Tongue (tissue), 2 donors: Measurements from ENCODE around the gene SLC16A9. TPM values are rescaled to one million over a fixed set of nuclear protein-coding genes. Genes with fewer than 3 reads are reported as not detected.

Experiments
- DNase-seq: peaks from one replicate; pipeline ENCODE4 v3.0.0-alpha.2; 2015
- total RNA-seq: library from RNA; depleted of rRNA; stranded (reverse); fragments of >200 nt; gene quantifications from one replicate; pipeline ENCODE4 v1.2.3, GENCODE V29; 2014

SLC16A9 gene
- total RNA-seq, 1 donor from 2014 or later = 9.5 TPM

DNA sequence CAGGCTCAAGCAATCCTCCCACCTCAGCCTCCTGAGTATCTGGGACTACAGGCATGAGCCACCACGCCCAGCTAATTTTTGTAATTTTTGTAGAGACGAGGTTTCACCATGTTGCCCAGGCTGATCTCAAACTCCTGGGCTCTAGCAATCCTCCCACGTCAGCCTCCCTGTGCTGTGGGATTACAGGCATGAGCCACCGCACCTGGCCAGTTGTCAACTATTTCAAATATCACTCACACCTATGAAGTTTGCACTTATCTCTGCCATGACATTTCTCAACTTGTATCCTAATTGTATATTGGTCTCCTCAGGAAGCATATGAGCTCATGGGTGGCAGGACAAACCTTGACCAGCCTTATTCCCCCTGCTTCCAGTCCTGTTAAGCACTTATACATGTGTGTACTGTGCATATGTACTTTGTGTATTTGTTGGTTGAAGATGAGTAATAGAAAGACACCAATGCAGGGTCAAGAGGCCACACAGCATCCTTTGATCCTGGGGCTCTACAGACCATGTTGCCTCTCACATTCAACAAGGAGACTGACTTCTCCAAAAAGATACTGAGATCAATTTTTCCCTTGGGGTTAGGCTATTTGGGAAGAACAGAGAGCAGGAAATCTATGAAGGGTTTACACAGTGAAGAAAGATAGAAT, 82.2 kb downstream of the SLC16A9 start:
- no peak for DNase-seq

DNA sequence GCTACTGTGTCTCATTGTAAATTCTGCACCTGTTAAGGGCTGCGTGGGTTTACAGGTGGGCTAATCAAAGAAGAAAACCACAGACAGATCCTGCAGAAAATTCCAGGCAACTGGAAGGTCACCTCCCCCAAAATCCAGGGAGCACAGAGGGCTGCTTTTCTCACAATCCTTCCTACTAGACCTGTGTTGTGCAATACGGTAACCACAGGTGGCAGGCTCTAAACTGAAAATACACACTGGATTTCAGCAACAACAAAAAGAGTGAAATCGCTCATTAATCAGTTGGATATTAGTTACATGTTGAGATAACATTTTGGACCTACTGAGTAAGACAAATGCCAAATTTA, 83.2 kb downstream of the SLC16A9 start:
- no peak for DNase-seq

DNA sequence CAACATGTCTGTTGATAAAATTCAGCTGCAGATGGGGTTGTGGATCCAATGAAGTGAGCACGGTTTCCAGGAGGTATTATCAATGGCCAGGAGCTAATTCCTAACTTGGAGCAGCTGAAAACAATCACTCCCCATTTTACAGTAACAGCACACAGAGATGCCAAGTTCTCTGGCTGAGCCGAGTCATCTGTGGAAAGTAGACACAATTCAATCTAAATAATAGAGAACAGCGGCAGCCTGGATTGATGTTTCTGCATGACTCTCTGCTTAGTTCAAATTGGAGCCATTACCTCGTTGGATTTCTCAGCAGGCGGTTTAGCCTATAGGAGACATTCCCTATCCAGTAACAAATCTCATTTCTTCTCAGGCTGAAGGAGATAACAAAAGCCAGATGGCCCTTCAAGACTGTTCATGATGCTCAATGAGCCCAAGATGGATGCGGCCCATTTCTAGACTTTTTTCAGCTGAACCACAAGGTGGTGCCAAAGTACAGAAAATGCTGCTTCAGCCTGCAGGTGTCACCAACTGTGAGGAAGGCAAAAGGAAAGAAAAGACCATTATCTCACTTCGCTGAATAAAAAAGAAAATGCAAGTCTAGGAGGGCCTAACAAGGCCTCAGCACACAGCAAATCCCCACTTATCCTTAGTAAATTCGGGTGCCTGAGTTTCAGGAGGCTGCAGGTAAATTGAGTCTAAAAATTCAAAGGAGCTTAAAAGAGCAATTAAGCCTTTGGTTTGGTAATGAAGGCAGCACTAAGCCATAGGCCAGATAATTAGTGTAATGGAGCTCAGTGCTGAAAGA, 83.7 kb downstream of the SLC16A9 start:
- peak; percentile 93 for DNase-seq

DNA sequence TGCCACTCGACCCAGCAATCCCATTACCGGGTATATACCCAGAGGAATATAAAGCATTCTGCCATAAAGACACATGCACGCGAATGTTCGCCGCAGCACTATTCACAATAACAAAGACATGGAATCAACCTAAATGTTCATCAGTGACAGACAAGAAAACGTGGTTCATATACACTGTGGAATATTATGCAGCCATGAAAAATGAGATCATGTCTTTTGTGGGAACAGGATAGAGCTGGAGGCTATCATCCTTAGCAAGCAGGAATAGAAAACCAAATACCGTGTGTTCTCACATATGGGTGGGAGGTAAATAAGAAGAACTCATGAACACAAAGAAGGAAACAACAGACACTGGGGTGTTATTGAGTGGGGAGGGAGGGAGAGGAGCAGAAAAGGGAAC, 84.7 kb downstream of the SLC16A9 start:
- DNase-seq = no peak

DNA sequence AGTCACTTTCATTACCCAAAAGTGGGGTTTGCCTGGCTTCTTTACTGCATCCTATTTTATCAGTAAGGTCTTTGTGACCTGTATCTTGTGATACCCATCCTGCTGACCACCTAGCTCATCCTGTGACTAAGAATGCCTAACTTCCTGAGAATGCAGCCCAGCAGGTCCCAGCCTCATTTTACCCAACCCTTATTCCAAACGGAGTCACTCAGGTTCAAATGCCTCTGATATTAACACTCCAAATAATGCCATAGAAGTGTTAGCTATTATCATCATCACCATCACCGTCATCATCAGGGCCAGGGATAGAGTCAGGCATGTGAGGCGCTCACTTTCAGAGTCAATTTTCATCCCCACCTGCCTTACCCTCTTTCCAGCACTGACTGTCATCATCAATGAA, 85.5 kb downstream of the SLC16A9 start:
- no peak for DNase-seq

DNA sequence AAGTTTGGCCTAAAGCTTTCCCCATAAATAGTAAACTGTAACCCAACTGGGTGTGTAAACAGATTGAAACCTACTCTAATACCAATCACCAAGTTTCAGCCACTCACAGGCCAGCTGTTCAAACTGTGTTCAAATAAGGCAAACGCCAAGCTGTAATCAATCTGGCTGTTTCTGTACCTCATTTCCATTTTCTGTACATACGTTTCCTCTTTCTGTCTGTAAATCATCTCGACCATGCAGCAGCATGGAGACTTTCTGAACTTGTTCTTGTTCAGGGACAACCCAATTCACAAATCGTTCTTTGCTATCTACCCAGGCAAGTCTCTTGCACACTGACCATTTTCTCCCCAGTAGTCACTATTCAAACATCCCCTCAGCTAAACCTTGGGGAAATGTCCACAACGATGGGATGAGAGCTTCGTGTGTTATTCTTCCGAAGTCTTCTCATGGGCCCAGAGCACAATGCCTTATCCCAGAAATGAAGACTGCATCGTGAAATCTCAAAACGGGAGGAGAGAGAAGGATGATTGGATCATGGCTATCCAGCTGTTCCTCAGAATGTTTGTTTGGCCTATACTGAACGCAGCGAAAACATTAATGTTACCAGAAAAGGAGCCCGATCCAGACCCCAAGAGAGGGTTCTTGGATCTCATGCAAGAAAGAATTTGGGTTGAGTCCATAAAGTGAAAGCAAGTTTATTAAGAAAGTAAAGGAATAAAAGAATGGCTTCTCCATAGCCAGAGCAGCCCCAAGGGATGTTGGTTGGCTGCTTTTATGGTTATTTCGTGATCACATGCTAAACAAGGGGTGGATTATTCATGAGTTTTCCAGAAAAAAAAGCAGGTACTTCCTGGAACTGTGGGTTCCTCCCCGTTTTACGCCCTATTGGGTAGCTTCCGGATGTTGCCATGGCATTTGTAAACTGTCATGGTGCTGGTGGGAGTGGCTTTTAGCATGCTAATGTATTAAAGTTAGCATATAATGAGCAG, 86.2 kb downstream of the SLC16A9 start:
- peak; percentile 74 for DNase-seq

DNA sequence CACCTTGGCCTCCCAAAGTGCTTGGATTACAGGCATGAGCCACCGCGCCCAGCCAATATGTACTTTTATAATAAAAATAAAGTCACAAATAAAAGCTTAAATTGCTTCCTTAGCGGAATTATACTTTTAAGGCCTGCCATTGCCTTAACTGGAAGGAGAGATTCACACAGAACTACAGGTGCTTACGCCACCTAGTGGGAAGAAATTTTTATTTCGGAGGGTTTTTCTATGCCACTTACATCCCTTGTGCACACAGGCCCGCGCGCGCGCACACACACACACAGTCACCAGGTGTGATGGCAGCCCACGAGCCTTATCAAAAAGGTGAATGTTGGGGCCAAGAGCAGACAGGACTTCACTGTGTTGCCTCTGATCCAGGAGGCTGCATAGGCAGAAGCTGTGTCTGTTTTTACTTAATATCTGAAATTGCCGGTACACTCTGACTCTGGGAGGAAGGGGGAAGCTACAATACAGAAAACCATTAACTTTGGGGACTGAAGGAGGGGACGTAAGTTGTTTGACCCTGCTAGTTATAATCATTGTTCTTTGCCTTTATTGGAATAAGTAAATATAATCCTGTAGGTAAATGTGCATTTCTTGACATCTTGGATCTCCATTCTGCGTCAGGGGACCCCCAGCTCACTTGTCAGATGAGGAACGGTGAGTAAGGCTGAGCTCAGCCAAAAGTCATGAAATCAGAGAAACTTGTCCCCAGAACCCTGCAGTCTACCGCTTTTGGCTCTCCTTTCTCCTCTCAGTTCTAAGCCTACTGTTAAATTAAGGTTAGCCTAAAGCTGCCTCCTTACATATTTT, 87.1 kb downstream of the SLC16A9 start:
- peak; percentile 78 for DNase-seq

DNA sequence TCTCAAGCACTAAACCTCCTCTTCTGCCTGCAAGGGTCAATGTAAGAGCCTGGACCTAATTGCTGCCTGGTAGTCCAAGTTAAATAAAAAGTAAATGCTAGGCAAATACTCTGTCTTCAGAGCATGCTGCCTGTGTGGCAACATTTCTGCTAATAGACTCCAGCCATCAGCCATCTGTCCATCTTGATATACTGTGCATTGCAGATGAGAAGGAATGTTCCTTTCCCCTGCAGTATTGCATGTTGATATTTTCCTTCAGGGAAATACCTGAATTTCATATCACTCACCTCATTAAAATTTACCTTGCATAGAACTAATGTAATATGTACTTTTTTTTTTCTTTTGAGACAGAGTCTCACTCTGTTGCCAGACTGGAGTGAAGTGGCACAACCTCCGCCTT, 87.9 kb downstream of the SLC16A9 start:
- no peak for DNase-seq

DNA sequence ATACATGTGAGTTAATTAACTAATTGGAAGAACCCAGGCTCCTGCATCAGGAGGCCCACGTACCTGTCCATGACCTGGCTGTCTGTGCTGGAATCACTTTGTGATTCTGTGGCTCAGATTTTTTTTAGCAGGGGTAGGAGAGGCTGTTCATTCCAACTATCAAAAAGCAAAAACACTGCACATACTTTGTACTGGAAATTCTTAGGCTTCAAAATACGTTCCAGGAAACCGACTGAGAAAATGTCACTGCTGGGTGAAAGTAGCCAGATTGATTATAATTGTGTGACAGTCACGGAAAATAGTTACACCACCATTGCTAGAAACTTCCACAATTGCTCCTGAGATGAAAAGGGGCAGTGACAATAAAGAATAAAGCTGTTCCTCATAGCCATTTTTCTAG, 91.0 kb downstream of the SLC16A9 start:
- no peak for DNase-seq

DNA sequence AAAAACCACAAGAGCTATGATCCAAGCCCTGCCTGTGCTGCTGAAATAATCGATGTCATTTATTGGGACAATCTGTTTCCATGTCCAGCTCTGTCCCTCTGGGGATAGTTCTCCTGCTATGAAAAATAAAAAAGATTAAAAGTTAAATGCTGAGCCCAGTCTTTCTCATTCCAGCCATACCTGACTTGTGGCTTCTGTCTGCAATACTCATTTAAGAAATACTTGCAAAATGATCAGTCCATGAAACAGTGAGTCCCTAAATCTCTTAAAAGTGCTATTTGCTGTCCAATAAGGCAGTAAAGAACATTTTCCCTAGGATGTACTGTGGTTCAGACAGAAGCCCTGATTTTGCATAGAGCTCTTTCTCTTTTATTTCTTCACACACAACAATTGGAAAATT, 91.7 kb downstream of the SLC16A9 start:
- DNase-seq = no peak

DNA sequence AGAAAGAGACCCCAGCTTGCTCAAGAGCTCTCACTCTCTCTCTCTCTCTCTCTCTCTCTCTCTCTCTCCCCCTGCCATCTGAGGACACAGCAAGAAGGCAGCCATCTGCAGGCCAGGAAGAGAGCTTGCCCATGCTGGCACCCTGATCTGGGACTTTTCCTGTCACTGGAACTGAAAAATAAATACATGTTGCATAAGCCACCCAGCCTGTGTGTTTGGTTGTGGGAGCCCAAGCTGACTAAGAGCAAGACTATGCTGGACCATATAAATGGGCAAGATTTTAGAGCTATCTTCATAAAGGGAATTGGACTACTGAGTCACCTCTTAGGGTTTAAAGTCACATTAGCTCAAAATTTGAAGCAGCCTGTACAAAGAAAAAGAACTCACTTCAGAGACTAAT, 98.6 kb downstream of the SLC16A9 start:
- no peak for DNase-seq

DNA sequence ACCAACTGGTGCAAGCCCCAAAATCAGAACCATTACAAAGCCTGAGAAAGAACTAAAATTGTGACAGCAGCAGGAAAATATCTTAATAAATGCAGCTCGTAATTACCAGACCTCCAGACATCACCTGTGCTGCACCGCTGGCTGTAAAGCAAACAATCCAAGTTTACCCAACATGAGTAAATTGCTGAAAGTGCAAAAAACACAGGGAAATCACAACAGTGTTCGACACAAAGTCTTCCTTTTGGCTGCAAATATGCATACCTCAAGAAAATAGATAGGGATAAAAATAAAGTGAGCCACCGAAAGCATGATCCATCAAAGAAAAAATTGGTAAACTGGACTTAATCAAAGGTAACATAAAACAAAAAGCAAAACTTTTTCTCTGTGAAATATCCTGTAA, 101.7 kb downstream of the SLC16A9 start:
- no peak for DNase-seq

DNA sequence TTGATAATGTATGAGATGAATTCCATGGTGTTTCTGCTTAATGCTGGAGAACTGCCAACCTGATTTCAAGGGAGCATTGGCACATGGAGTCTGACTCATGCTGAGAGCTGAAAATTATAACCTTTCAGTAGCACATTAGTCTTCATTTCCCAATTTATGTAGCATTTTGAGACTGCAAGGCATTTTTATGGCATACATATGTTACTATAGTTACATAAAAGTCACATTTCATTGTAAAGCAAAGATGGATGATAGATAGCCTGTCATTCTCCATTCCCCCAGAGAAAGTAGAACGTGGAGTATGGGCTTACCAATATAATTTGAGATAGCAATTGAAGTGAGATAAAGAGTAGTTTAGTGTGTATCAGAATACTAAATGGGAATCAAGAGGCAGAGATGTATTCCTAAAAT, 103.1 kb downstream of the SLC16A9 start:
- no peak for DNase-seq

DNA sequence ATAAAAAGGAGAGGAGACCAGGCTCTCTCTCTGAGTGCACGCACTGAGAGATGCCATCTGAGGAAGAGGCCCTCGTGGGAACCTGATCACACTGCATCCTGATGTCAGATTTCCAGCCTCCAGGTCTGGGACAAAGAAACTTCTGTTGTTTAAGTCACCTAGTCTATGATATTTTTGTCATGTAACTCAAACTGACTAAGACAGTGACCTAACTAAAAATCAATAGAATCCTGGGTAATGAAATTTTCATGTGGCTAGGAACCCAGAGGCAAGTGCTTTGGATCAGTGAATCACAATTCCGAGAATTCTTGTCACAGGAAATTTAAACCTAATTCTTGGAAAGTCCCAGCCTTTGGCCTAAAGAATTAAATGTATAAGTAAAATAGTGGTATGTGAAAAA, 107.7 kb downstream of the SLC16A9 start:
- DNase-seq = no peak

Other genes starting within 250 kb of the SLC16A9 start
- gene MRLN, start 43.6 kb upstream of the SLC16A9 start, total RNA-seq = 120 TPM
- 37.2 TPM for gene CCDC6, start 196.7 kb upstream of the SLC16A9 start, total RNA-seq